K562 (cell line): ENCODE results near the gene SNX1. TPM values are rescaled to one million over a fixed set of nuclear protein-coding genes. Genes with fewer than 3 reads are reported as not detected.

ENCODE experiments used
- CEBPG ChIP-seq, 3 experiments: fragments of 200-800 bp in 1 of 3; sonication (Bioruptor generic) in 1 of 3; sonication (generic) in 1 of 3; formaldehyde crosslinking in 1 of 3; IDR thresholded peaks in 2 of 3; conservative IDR thresholded peaks in 1 of 3; 2 replicates each; pipeline versions ENCODE4 v1.6.1 to v1.8.0; 2016 to 2022; ENCODE audit warnings: missing compliant biosample characterization in 2 of 3, missing genetic modification characterization in 2 of 3, mild to moderate bottlenecking in 1 of 3, missing genetic modification reagents in 1 of 3
- DPF2 ChIP-seq: fragments of 450-650 bp; IDR thresholded peaks from 2 replicates; pipeline ENCODE4 v1.6.1; 2016
- E2F1 ChIP-seq: sonication (generic); formaldehyde crosslinking; IDR thresholded peaks from 2 replicates; pipeline ENCODE4 v1.8.1; 2023; ENCODE audit warnings: mild to moderate bottlenecking, missing genetic modification reagents, moderate library complexity
- MCM3 ChIP-seq: fragments of 450-650 bp; IDR thresholded peaks from 2 replicates; pipeline ENCODE4 v1.6.1; 2016
- MEF2D ChIP-seq: conservative IDR thresholded peaks from 2 replicates; pipeline ENCODE4 v1.6.1; 2016; ENCODE audit warnings: low read depth, missing genetic modification characterization, missing compliant biosample characterization
- ZFP1 ChIP-seq: fragments of 450-650 bp; formaldehyde crosslinking; IDR thresholded peaks from 2 replicates; pipeline ENCODE4 v1.4.0; 2020; ENCODE audit warnings: mild to moderate bottlenecking, mixed read lengths
- ZNF76 ChIP-seq: fragments of 250-450 bp; sonication (Bioruptor Pico); IDR thresholded peaks from 2 replicates; pipeline ENCODE4 v1.4.0; 2020; ENCODE audit warnings: mild to moderate bottlenecking, moderate library complexity, borderline replicate concordance
- polyA plus RNA-seq, 8 experiments: library from polyadenylated mRNA; depleted of rRNA in 4 of 8; stranded (reverse) in 5 of 8; unstranded in 3 of 8; fragments of >200 nt; fragmentation: Nextera tagmentation in 2 of 8; fragmentation: Illumina TruSeq in 1 of 8; extraction: Ambion mirVana in 2 of 8; extraction: Trizol in 1 of 8; gene quantifications; 2 replicates each; pipeline versions ENCODE4 v1.2.1 to v1.2.3, GENCODE V29; 2011 to 2014; ENCODE audit warnings: inconsistent platforms in 1 of 8, missing spikeins in 1 of 8
- total RNA-seq, 7 experiments: library from RNA; depleted of rRNA in 6 of 7; stranded (reverse); fragments of >200 nt in 6 of 7; fragmentation: Illumina TruSeq in 2 of 7; extraction: Trizol in 2 of 7; gene quantifications; 2 replicates each; pipeline versions ENCODE4 v1.2.1 to v1.2.3, GENCODE V29; 2011 to 2021; ENCODE audit warnings: low replicate concordance in 1 of 7
- TF ChIP-seq, protein P1 (sequence below): sonication (generic); formaldehyde crosslinking; IDR thresholded peaks from 2 replicates; pipeline ENCODE4 v1.8.1; 2022; ENCODE audit warnings: missing genetic modification reagents
- TF ChIP-seq, protein P2 (sequence below), 2 experiments: fragments of 450-650 bp; formaldehyde crosslinking in 1 of 2; IDR thresholded peaks; 2 replicates each; pipeline versions ENCODE4 v1.4.0 to v1.6.1; 2014 to 2020; ENCODE audit warnings: mild to moderate bottlenecking in 2 of 2, borderline replicate concordance in 1 of 2, low read depth in 1 of 2

SNX1 gene
- total and polyA plus RNA-seq, 9 of the 15 experiments (the other 6 are each of a cell fraction or from before 2014, with no cell fraction given), result 11.0 to 105 (median 59.9) TPM

- TF ChIP-seq CEBPG (CRISPR knock-in tag; IDR thresholded peaks at IDR 0.05) (peak; percentile 77; the same call in 1 of the 2 replicates), CEBPG (tag; conservative IDR thresholded peaks at IDR 0.05 in 1 of 2, IDR thresholded peaks at IDR 0.05 in 1 of 2) (peak; percentile 84 to 94), MCM3 (no peak), MEF2D (tag) (no peak), ZFP1 (CRISPR knock-in tag) (peak; percentile 83), DPF2 (peak; percentile 34; the same call in 1 of the 2 replicates), ZNF76 (CRISPR knock-in tag) (no peak), E2F1 (CRISPR knock-in tag) (no peak)
- TF ChIP-seq, protein P1, sequence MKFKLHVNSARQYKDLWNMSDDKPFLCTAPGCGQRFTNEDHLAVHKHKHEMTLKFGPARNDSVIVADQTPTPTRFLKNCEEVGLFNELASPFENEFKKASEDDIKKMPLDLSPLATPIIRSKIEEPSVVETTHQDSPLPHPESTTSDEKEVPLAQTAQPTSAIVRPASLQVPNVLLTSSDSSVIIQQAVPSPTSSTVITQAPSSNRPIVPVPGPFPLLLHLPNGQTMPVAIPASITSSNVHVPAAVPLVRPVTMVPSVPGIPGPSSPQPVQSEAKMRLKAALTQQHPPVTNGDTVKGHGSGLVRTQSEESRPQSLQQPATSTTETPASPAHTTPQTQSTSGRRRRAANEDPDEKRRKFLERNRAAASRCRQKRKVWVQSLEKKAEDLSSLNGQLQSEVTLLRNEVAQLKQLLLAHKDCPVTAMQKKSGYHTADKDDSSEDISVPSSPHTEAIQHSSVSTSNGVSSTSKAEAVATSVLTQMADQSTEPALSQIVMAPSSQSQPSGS, result no peak
- TF ChIP-seq, protein P2, sequence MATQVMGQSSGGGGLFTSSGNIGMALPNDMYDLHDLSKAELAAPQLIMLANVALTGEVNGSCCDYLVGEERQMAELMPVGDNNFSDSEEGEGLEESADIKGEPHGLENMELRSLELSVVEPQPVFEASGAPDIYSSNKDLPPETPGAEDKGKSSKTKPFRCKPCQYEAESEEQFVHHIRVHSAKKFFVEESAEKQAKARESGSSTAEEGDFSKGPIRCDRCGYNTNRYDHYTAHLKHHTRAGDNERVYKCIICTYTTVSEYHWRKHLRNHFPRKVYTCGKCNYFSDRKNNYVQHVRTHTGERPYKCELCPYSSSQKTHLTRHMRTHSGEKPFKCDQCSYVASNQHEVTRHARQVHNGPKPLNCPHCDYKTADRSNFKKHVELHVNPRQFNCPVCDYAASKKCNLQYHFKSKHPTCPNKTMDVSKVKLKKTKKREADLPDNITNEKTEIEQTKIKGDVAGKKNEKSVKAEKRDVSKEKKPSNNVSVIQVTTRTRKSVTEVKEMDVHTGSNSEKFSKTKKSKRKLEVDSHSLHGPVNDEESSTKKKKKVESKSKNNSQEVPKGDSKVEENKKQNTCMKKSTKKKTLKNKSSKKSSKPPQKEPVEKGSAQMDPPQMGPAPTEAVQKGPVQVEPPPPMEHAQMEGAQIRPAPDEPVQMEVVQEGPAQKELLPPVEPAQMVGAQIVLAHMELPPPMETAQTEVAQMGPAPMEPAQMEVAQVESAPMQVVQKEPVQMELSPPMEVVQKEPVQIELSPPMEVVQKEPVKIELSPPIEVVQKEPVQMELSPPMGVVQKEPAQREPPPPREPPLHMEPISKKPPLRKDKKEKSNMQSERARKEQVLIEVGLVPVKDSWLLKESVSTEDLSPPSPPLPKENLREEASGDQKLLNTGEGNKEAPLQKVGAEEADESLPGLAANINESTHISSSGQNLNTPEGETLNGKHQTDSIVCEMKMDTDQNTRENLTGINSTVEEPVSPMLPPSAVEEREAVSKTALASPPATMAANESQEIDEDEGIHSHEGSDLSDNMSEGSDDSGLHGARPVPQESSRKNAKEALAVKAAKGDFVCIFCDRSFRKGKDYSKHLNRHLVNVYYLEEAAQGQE (IDR thresholded peaks at IDR 0.05; ENCODE audit: borderline replicate concordance), result 0 out of 2 replicates have a peak, but pooled peaks have one; percentile 15
- TF ChIP-seq, protein P2 (CRISPR knock-in tag; IDR thresholded peaks at IDR 0.05; ENCODE audit: low read depth), result no peak
Observed at GRCh38 chr15:64105113-64105704, 9.4 kb downstream of the SNX1 start (continued).
